IPS-20b (cell line): ENCODE results near the gene SNX9.

Source experiments
- H3K27ac ChIP-seq: one replicate; pipeline ENCODE4 v1.5.1; 2013; ENCODE audit warnings: low read length
- H3K27me3 ChIP-seq: 2 replicates; pipeline ENCODE4 v1.6.1; 2013; ENCODE audit warnings: mild to moderate bottlenecking, low read length, inconsistent platforms; ENCODE audit not compliant: insufficient read depth
- H3K36me3 ChIP-seq: 2 replicates; pipeline ENCODE4 v1.6.1; 2013; ENCODE audit warnings: low read depth, mild to moderate bottlenecking, inconsistent platforms, low read length, moderate library complexity; ENCODE audit not compliant: insufficient read depth
- H3K4me1 ChIP-seq: 2 replicates; pipeline ENCODE4 v1.6.1; 2013; ENCODE audit warnings: mild to moderate bottlenecking, control low read depth, inconsistent platforms, low read length, moderate library complexity; ENCODE audit not compliant: insufficient read depth
- H3K4me3 ChIP-seq: 2 replicates; pipeline ENCODE4 v1.5.1; 2013; ENCODE audit warnings: mild to moderate bottlenecking, low read length, inconsistent platforms
- H3K9ac ChIP-seq: 2 replicates; pipeline ENCODE4 v1.6.1; 2013; ENCODE audit warnings: low read depth, mild to moderate bottlenecking, inconsistent platforms, low read length, moderate library complexity
- H3K9me3 ChIP-seq: 2 replicates; pipeline ENCODE4 v1.6.1; 2013; ENCODE audit warnings: mild to moderate bottlenecking, low read depth, low read length, inconsistent platforms; ENCODE audit not compliant: insufficient read depth

SNX9 gene

GRCh38 chr6:157822245-157823000 is 623 bp upstream of the SNX9 start:
- Histone ChIP-seq H3K9me3 (no peaks in the 10 kb centered on the region), H3K27me3 (peaks cover 11% of the 10 kb centered on the region), H3K4me1 (peaks cover 12% of the 10 kb centered on the region; the same call in 1 of the 2 replicates), H3K27ac (no peak overlapping the region), H3K4me3 (peak overlapping the region; percentile 60; the same call in 1 of the 2 replicates), H3K9ac (peak overlapping the region; percentile 53; the same call in 1 of the 2 replicates), H3K36me3 (no peaks in the 10 kb centered on the region)

GRCh38 chr6:157823528-157824370 is 703 bp downstream of the SNX9 start:
- H3K4me1 ChIP-seq = peaks cover 15% of the 10 kb centered on the region; the same call in 1 of the 2 replicates
- peak overlapping the region; percentile 90 for H3K4me3 ChIP-seq
- H3K27me3 ChIP-seq = peaks cover 11% of the 10 kb centered on the region
- peak overlapping the region; percentile 6 for H3K27ac ChIP-seq
- peak overlapping the region; percentile 91 for H3K9ac ChIP-seq
- H3K9me3 ChIP-seq = no peaks in the 10 kb centered on the region
- H3K36me3 ChIP-seq = no peaks in the 10 kb centered on the region

- H3K4me3 ChIP-seq = peak overlapping the region; percentile 17
- no peaks in the 10 kb centered on the region for H3K9me3 ChIP-seq
- no peaks in the 10 kb centered on the region for H3K36me3 ChIP-seq
- H3K27me3 ChIP-seq = peaks cover 11% of the 10 kb centered on the region
- H3K4me1 ChIP-seq = peaks cover 18% of the 10 kb centered on the region
- H3K27ac ChIP-seq = no peak overlapping the region
- H3K9ac ChIP-seq = no peak overlapping the region
These were observed 2.3 kb downstream of the SNX9 start for GRCh38 chr6:157825243-157825904.

- peaks cover 52% of the 10 kb centered on the region for H3K4me1 ChIP-seq
- H3K9me3 ChIP-seq = no peaks in the 10 kb centered on the region
- H3K9ac ChIP-seq = peak overlapping the region; percentile 63; the same call in 1 of the 2 replicates
- H3K27me3 ChIP-seq = no peaks in the 10 kb centered on the region
- peak overlapping the region; percentile 49 for H3K27ac ChIP-seq
- no peaks in the 10 kb centered on the region for H3K36me3 ChIP-seq
- peak overlapping the region; percentile 52; the same call in 1 of the 2 replicates for H3K4me3 ChIP-seq
These were observed 7.4 kb downstream of the SNX9 start for GRCh38 chr6:157830354-157831017.

GRCh38 chr6:157831018-157831369 is 7.9 kb downstream of the SNX9 start:
- Histone ChIP-seq H3K9ac (peak overlapping the region; percentile 63; the same call in 1 of the 2 replicates), H3K27me3 (no peaks in the 10 kb centered on the region), H3K4me3 (peak overlapping the region; percentile 52; the same call in 1 of the 2 replicates)

GRCh38 chr6:157831424-157832249 is 8.6 kb downstream of the SNX9 start:
- Histone ChIP-seq H3K4me1 (peaks cover 52% of the 10 kb centered on the region), H3K27me3 (no peaks in the 10 kb centered on the region), H3K27ac (peak overlapping the region; percentile 49), H3K4me3 (peak overlapping the region; percentile 52; the same call in 1 of the 2 replicates), H3K36me3 (no peaks in the 10 kb centered on the region), H3K9ac (peak overlapping the region; percentile 63; the same call in 1 of the 2 replicates), H3K9me3 (no peaks in the 10 kb centered on the region)

More at GRCh38 chr6:157831018-157831369, 7.9 kb downstream of the SNX9 start:
- Histone ChIP-seq H3K4me1 (peaks cover 52% of the 10 kb centered on the region), H3K27ac (peak overlapping the region; percentile 49), H3K36me3 (no peaks in the 10 kb centered on the region), H3K9me3 (no peaks in the 10 kb centered on the region)

GRCh38 chr6:157832250-157832967 is 9.4 kb downstream of the SNX9 start:
- H3K36me3 ChIP-seq = no peaks in the 10 kb centered on the region
- peak overlapping the region; percentile 52; the same call in 1 of the 2 replicates for H3K4me3 ChIP-seq
- H3K9ac ChIP-seq = peak overlapping the region; percentile 63
- no peaks in the 10 kb centered on the region for H3K9me3 ChIP-seq
- H3K27ac ChIP-seq = peak overlapping the region; percentile 49
- H3K4me1 ChIP-seq = peaks cover 52% of the 10 kb centered on the region
- no peaks in the 10 kb centered on the region for H3K27me3 ChIP-seq

- H3K27ac ChIP-seq = no peak overlapping the region
These were observed 11.5 kb downstream of the SNX9 start for GRCh38 chr6:157834549-157834948.

GRCh38 chr6:157838718-157839430 is 15.8 kb downstream of the SNX9 start:
- no peak overlapping the region for H3K4me3 ChIP-seq
- H3K27me3 ChIP-seq = no peaks in the 10 kb centered on the region
- no peak overlapping the region for H3K27ac ChIP-seq
- no peak overlapping the region for H3K9ac ChIP-seq
- H3K9me3 ChIP-seq = no peaks in the 10 kb centered on the region
- no peaks in the 10 kb centered on the region for H3K36me3 ChIP-seq
- H3K4me1 ChIP-seq = peaks cover 39% of the 10 kb centered on the region

More at GRCh38 chr6:157834549-157834948, 11.5 kb downstream of the SNX9 start:
- no peaks in the 10 kb centered on the region for H3K36me3 ChIP-seq
- no peak overlapping the region for H3K9ac ChIP-seq
- H3K9me3 ChIP-seq = no peaks in the 10 kb centered on the region
- H3K27me3 ChIP-seq = no peaks in the 10 kb centered on the region
- peaks cover 55% of the 10 kb centered on the region for H3K4me1 ChIP-seq
- no peak overlapping the region for H3K4me3 ChIP-seq
